Liver (tissue), 9 donors: Measurements from ENCODE around the gene LPP. TPM values are rescaled to one million over a fixed set of nuclear protein-coding genes. Genes with fewer than 3 reads are reported as not detected.

Experiments
- DNase-seq: peaks from one replicate; pipeline ENCODE4 v3.0.0-alpha.2; 2017; ENCODE audit warnings: low spot score
- H3K27ac ChIP-seq, 2 donors: one replicate each; pipeline ENCODE4 v1.7.0; 2013; ENCODE audit warnings: inconsistent platforms in 2 of 2, low read length in 2 of 2, control low read depth in 1 of 2, low read depth in 1 of 2, mild to moderate bottlenecking in 1 of 2
- H3K27me3 ChIP-seq, 4 donors: one replicate each; pipeline versions ENCODE4 v1.6.1 to v1.7.0; 2013; ENCODE audit warnings: low read length in 3 of 4, inconsistent platforms in 1 of 4, mild to moderate bottlenecking in 1 of 4, moderate library complexity in 1 of 4; ENCODE audit not compliant: control insufficient read depth in 4 of 4, insufficient read depth in 4 of 4
- H3K36me3 ChIP-seq, 4 donors: one replicate each; pipeline versions ENCODE4 v1.6.1 to v1.7.0; 2013; ENCODE audit warnings: low read length in 3 of 4, mild to moderate bottlenecking in 3 of 4, low read depth in 1 of 4, moderate library complexity in 1 of 4; ENCODE audit not compliant: control insufficient read depth in 4 of 4, insufficient read depth in 3 of 4
- H3K4me1 ChIP-seq, 4 donors: one replicate each; pipeline versions ENCODE4 v1.6.1 to v1.7.0; 2013; ENCODE audit warnings: low read length in 3 of 4, mild to moderate bottlenecking in 3 of 4, moderate library complexity in 1 of 4; ENCODE audit not compliant: control insufficient read depth in 4 of 4, insufficient read depth in 4 of 4
- H3K4me3 ChIP-seq, 3 donors: one replicate each; pipeline versions ENCODE4 v1.6.1 to v1.7.0; 2013; ENCODE audit warnings: low read length in 3 of 3, control low read depth in 1 of 3, low read depth in 1 of 3, mild to moderate bottlenecking in 1 of 3
- H3K9ac ChIP-seq, 2 donors: one replicate each; pipeline ENCODE4 v1.7.0; 2013; ENCODE audit warnings: low read length in 2 of 2, mild to moderate bottlenecking in 2 of 2, moderate library complexity in 2 of 2, control low read depth in 1 of 2, low read depth in 1 of 2
- H3K9me3 ChIP-seq, 4 donors: one replicate each; pipeline versions ENCODE4 v1.6.1 to v1.7.0; 2013; ENCODE audit warnings: low read length in 3 of 4; ENCODE audit not compliant: control insufficient read depth in 4 of 4
- ATF3 ChIP-seq: IDR thresholded peaks from 2 replicates; pipeline ENCODE4 v1.6.1; 2016; ENCODE audit warnings: antibody characterized with exemption
- EGR1 ChIP-seq, 2 donors: IDR thresholded peaks; 2 replicates each; pipeline ENCODE4 v1.6.1; 2016 to 2018; ENCODE audit warnings: antibody characterized with exemption in 2 of 2, low read depth in 2 of 2
- FOXA1 ChIP-seq: IDR thresholded peaks from 2 replicates; pipeline ENCODE4 v1.6.1; 2016; ENCODE audit warnings: antibody characterized with exemption
- FOXA2 ChIP-seq: IDR thresholded peaks from 2 replicates; pipeline ENCODE4 v1.6.1; 2016; ENCODE audit warnings: antibody characterized with exemption
- GABPA ChIP-seq, 2 donors: IDR thresholded peaks in 1 of 2; conservative IDR thresholded peaks in 1 of 2; 2 replicates each; pipeline ENCODE4 v1.6.1; 2016; ENCODE audit warnings: antibody characterized with exemption in 2 of 2, mild to moderate bottlenecking in 1 of 2, moderate library complexity in 1 of 2
- HNF4A ChIP-seq, 2 donors: conservative IDR thresholded peaks; 2 replicates each; pipeline ENCODE4 v1.6.1; 2016; ENCODE audit warnings: antibody characterized with exemption in 2 of 2, mild to moderate bottlenecking in 2 of 2
- HNF4G ChIP-seq: IDR thresholded peaks from 2 replicates; pipeline ENCODE4 v1.6.1; 2016; ENCODE audit warnings: antibody characterized with exemption
- JUND ChIP-seq, 2 donors: IDR thresholded peaks; 2 replicates each; pipeline ENCODE4 v1.6.1; 2016; ENCODE audit warnings: antibody characterized with exemption in 2 of 2
- MAX ChIP-seq: IDR thresholded peaks from 2 replicates; pipeline ENCODE4 v1.6.1; 2016; ENCODE audit warnings: antibody characterized with exemption
- NR2F2 ChIP-seq: IDR thresholded peaks from 2 replicates; pipeline ENCODE4 v1.6.1; 2016; ENCODE audit warnings: antibody characterized with exemption
- RAD21 ChIP-seq, 2 donors: IDR thresholded peaks; 2 replicates each; pipeline ENCODE4 v1.6.1; 2016; ENCODE audit warnings: antibody characterized with exemption in 2 of 2, mild to moderate bottlenecking in 2 of 2
- RXRA ChIP-seq, 2 donors: IDR thresholded peaks; 2 replicates each; pipeline ENCODE4 v1.6.1; 2017 to 2018; ENCODE audit warnings: antibody characterized with exemption in 2 of 2, mild to moderate bottlenecking in 1 of 2
- SP1 ChIP-seq: IDR thresholded peaks from 2 replicates; pipeline ENCODE4 v1.6.1; 2018; ENCODE audit warnings: antibody characterized with exemption, mild to moderate bottlenecking
- TAF1 ChIP-seq: conservative IDR thresholded peaks from 2 replicates; pipeline ENCODE4 v1.6.1; 2016; ENCODE audit warnings: antibody characterized with exemption, mild to moderate bottlenecking
- WGBS: extraction: QIAGEN DNeasy Blood & Tissue Kit; methylation state at CpG from one replicate; pipeline ENCODE4 v1.1.7; 2013; 5-methylcytosine and 5-hydroxymethylcytosine counted together
- polyA plus RNA-seq, 2 donors: library from polyadenylated mRNA; stranded (reverse) in 1 of 2; unstranded in 1 of 2; fragments of 200-250 nt in 1 of 2; fragments of >200 nt in 1 of 2; fragmentation: Nextera tagmentation in 1 of 2; extraction: Ambion mirVana in 1 of 2; gene quantifications; one replicate each; pipeline versions ENCODE4 v1.2.1 to v1.2.3, GENCODE V29; 2013 to 2015
- total RNA-seq, 2 donors: library from RNA; depleted of rRNA; stranded (reverse); fragments of >200 nt; gene quantifications; one replicate each; pipeline ENCODE4 v1.2.3, GENCODE V29; 2014
- TF ChIP-seq, protein P1 (sequence below): IDR thresholded peaks from 2 replicates; pipeline ENCODE4 v1.6.1; 2016; ENCODE audit warnings: antibody characterized with exemption, mild to moderate bottlenecking
- TF ChIP-seq, protein P2 (sequence below): fragments of 150-350 bp; IDR thresholded peaks from 2 replicates; pipeline ENCODE4 v1.5.1; 2017; ENCODE audit warnings: improper control_type of control experiment, low read depth, low read length; ENCODE audit not compliant: missing input control
- TF ChIP-seq, protein P3 (sequence below): IDR thresholded peaks from 2 replicates; pipeline ENCODE4 v1.6.1; 2016; ENCODE audit warnings: antibody characterized with exemption
- donor health status: healthy.
- donor health status: healthy.
- donor health status: healthy.
- donor health status: healthy.
- donor health status: healthy.

The LPP gene
- total and polyA plus RNA-seq, 4 donors: 3.3 to 53.7 (median 28.2) TPM

DNA sequence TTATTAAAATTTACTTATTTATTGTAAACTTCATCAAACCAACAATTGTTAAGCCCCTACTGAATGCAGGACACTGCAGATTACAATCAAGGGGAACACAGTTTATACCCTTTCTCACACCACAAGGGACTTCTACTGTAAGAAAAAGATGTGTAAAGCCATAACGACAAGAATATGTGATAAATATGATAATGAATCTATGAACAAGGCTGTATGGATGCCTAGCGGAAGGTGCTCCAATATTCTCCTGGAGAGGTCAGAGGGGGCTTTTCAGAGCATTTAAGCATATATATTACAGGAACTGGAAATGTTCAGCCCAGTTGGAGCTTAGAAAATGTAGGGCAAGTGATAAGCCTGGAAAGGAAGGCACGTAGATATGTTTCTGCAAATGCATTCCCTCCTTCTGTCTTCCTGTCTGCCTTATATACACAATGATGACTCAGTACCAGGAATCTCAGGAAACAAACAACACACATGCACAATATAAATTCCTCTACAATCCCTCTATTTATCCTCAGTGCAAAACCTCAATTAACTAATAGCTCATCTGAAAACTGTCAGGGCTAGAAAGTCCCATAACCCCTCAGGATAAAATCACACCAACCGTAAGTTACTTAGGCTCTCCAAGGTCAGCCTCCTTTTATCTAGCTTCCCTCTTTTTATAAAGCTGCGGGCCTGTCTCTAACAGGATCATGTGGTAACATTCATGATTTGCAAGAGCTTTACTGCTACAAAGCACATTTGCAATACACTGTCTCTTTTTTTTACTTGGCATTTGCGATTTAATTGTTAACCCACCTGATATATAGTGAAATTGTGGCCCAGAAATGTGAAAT, 393.1 kb downstream of the LPP start:
- 85% methylated on average over 6 of the region's 6 CpGs for WGBS
- no peak overlapping the region for H3K27ac ChIP-seq
- H3K4me1 ChIP-seq: peaks cover 2 to 8% (median 5%) of the 10 kb centered on the region in 4 donors
- peaks cover 0 to 2% (median 0%) of the 10 kb centered on the region in 4 donors for H3K36me3 ChIP-seq
- H3K9me3 ChIP-seq: no peaks in the 10 kb centered on the region
- H3K4me3 ChIP-seq: no peak overlapping the region
- TF ChIP-seq GABPA (IDR thresholded peaks at IDR 0.05 in 1 of 2, conservative IDR thresholded peaks at IDR 0.05 in 1 of 2): no peak
- no peak for TF ChIP-seq MAX
- TF ChIP-seq, protein P1, sequence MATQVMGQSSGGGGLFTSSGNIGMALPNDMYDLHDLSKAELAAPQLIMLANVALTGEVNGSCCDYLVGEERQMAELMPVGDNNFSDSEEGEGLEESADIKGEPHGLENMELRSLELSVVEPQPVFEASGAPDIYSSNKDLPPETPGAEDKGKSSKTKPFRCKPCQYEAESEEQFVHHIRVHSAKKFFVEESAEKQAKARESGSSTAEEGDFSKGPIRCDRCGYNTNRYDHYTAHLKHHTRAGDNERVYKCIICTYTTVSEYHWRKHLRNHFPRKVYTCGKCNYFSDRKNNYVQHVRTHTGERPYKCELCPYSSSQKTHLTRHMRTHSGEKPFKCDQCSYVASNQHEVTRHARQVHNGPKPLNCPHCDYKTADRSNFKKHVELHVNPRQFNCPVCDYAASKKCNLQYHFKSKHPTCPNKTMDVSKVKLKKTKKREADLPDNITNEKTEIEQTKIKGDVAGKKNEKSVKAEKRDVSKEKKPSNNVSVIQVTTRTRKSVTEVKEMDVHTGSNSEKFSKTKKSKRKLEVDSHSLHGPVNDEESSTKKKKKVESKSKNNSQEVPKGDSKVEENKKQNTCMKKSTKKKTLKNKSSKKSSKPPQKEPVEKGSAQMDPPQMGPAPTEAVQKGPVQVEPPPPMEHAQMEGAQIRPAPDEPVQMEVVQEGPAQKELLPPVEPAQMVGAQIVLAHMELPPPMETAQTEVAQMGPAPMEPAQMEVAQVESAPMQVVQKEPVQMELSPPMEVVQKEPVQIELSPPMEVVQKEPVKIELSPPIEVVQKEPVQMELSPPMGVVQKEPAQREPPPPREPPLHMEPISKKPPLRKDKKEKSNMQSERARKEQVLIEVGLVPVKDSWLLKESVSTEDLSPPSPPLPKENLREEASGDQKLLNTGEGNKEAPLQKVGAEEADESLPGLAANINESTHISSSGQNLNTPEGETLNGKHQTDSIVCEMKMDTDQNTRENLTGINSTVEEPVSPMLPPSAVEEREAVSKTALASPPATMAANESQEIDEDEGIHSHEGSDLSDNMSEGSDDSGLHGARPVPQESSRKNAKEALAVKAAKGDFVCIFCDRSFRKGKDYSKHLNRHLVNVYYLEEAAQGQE: no peak
- TF ChIP-seq JUND (IDR thresholded peaks at IDR 0.05): no peak
- TF ChIP-seq FOXA1: no peak
- no peak for TF ChIP-seq RXRA (IDR thresholded peaks at IDR 0.05)
- no peak for TF ChIP-seq FOXA2
- TF ChIP-seq TAF1: no peak
- TF ChIP-seq, protein P2, sequence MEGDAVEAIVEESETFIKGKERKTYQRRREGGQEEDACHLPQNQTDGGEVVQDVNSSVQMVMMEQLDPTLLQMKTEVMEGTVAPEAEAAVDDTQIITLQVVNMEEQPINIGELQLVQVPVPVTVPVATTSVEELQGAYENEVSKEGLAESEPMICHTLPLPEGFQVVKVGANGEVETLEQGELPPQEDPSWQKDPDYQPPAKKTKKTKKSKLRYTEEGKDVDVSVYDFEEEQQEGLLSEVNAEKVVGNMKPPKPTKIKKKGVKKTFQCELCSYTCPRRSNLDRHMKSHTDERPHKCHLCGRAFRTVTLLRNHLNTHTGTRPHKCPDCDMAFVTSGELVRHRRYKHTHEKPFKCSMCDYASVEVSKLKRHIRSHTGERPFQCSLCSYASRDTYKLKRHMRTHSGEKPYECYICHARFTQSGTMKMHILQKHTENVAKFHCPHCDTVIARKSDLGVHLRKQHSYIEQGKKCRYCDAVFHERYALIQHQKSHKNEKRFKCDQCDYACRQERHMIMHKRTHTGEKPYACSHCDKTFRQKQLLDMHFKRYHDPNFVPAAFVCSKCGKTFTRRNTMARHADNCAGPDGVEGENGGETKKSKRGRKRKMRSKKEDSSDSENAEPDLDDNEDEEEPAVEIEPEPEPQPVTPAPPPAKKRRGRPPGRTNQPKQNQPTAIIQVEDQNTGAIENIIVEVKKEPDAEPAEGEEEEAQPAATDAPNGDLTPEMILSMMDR: no peak
- no peak for TF ChIP-seq HNF4G
- TF ChIP-seq SP1: no peak
- TF ChIP-seq ATF3: no peak
- TF ChIP-seq, protein P3, sequence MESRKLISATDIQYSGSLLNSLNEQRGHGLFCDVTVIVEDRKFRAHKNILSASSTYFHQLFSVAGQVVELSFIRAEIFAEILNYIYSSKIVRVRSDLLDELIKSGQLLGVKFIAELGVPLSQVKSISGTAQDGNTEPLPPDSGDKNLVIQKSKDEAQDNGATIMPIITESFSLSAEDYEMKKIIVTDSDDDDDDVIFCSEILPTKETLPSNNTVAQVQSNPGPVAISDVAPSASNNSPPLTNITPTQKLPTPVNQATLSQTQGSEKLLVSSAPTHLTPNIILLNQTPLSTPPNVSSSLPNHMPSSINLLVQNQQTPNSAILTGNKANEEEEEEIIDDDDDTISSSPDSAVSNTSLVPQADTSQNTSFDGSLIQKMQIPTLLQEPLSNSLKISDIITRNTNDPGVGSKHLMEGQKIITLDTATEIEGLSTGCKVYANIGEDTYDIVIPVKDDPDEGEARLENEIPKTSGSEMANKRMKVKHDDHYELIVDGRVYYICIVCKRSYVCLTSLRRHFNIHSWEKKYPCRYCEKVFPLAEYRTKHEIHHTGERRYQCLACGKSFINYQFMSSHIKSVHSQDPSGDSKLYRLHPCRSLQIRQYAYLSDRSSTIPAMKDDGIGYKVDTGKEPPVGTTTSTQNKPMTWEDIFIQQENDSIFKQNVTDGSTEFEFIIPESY: no peak
- no peak for TF ChIP-seq NR2F2
- no peak for TF ChIP-seq HNF4A (conservative IDR thresholded peaks at IDR 0.05)
- no peak for TF ChIP-seq EGR1 (IDR thresholded peaks at IDR 0.05; ENCODE audit: low read depth in 2 of 2)
- no peak for TF ChIP-seq RAD21 (IDR thresholded peaks at IDR 0.05)
- DNase-seq: no peak
- no peaks in the 10 kb centered on the region for H3K27me3 ChIP-seq
- no peak overlapping the region for H3K9ac ChIP-seq
